C1 segment of cervical spinal cord (tissue), 14 donors: ENCODE measurements around the gene ZNF429.
"Not testable (repeated sequence)": the region's sequence is repeated elsewhere in the genome, so short reads cannot be mapped to it uniquely, and the experiment has no call there.

Source experiments
- DNase-seq, 14 donors: peaks; one replicate each; lab custom pipeline; 2025; lab: John Stamatoyannopoulos, UW

ZNF429 gene

GRCh38 chr19:21590867-21591266, 85.5 kb downstream of the ZNF429 start:
- no peak for DNase-seq

GRCh38 chr19:21593008-21593481, 87.6 kb downstream of the ZNF429 start:
- no peak for DNase-seq

- no peak for DNase-seq
These were observed 88.1 kb downstream of the ZNF429 start for GRCh38 chr19:21593502-21593901.

- no peak for DNase-seq
These were observed 88.8 kb downstream of the ZNF429 start for GRCh38 chr19:21593934-21594820.

- DNase-seq, result no peak
These were observed 89.8 kb downstream of the ZNF429 start for GRCh38 chr19:21595185-21595584.

- no peak for DNase-seq
These were observed 96.8 kb downstream of the ZNF429 start for GRCh38 chr19:21602082-21602658.

- not testable (repeated sequence) for DNase-seq
These were observed 97.4 kb downstream of the ZNF429 start for GRCh38 chr19:21602659-21603430.

- DNase-seq, result peak in 1 of 14 donors; percentile 1
These were observed 98.2 kb downstream of the ZNF429 start for GRCh38 chr19:21603431-21604231.

- DNase-seq, result peak in 1 of 14 donors; percentile 23
These were observed 99.0 kb downstream of the ZNF429 start for GRCh38 chr19:21604351-21604926.
